22Rv1 (cell line): ENCODE data around the gene MPZL2.

Experiments
- CTCF ChIP-seq: fragments of 450-650 bp; IDR thresholded peaks from 2 replicates; pipeline ENCODE4 v1.5.1; 2017; ENCODE audit warnings: mild to moderate bottlenecking
- ZFX ChIP-seq: fragments of 450-650 bp; IDR thresholded peaks from 2 replicates; pipeline ENCODE4 v1.6.1; 2017; ENCODE audit warnings: antibody characterized with exemption, borderline replicate concordance

DNA sequence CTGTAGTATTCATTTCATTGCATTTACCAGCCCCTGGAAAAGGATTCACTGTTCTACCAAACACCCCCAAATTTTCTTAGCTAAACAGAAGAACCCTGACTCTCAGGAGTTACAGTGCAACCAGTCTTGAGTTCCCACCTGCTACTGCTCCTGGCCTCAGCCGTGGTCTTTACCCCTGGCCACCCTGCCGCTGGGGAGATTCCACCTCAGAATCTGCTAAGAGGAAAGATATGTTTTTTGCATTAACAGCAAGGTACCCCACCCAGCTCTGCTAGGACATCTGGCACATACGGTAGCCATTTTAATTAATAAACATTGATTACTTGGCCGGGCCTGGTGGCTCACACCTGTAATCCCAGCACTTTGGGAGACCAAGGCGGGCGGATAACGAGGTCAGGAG is 48.3 kb downstream of the MPZL2 start:
- TF ChIP-seq CTCF (no peak), ZFX (no peak)
